Measurements from ENCODE around the gene MARS1.
A peak's percentile ranks its signal among the peaks of the same experiment; 100 is the strongest.
"Not testable (repeated sequence)": the region's sequence is repeated elsewhere in the genome, so short reads cannot be mapped to it uniquely, and the experiment has no call there.

MARS1 gene

GRCh38 chr12:57517718-57518117, 29.9 kb downstream of the MARS1 start:
- DNase-seq (ENCODE audit: low read depth in 2 of 2) = not testable (repeated sequence)

GRCh38 chr12:57518176-57518919, 30.5 kb downstream of the MARS1 start:
- no peak for DNase-seq (ENCODE audit: low read depth in 2 of 2)

GRCh38 chr12:57518920-57519795, 31.3 kb downstream of the MARS1 start:
- no peak for DNase-seq (ENCODE audit: low read depth in 2 of 2)

GRCh38 chr12:57519796-57520052, 31.9 kb downstream of the MARS1 start:
- DNase-seq (ENCODE audit: low read depth in 2 of 2) = peak in 1 of 2 donors; percentile 15

GRCh38 chr12:57520053-57520818, 32.4 kb downstream of the MARS1 start, which contains the start of gene DDIT3:
Gene DDIT3, minus strand, starts transcription at chr12:57520514. Its CDS starts 3,108 bp downstream, at chr12:57517406.
- peak; percentile 99 to 100 for DNase-seq (ENCODE audit: low read depth in 2 of 2)

- no peak for DNase-seq (ENCODE audit: low read depth in 2 of 2)
Measured at GRCh38 chr12:57521525-57522010, 33.7 kb downstream of the MARS1 start.

GRCh38 chr12:57522011-57522886, 34.4 kb downstream of the MARS1 start, which contains the start of gene MBD6:
Gene MBD6, plus strand, starts transcription at chr12:57522824. Its CDS starts 1,480 bp downstream, at chr12:57524304.
- peak; percentile 72 to 85 for DNase-seq (ENCODE audit: low read depth in 2 of 2)

- peak in 1 of 2 donors; percentile 36 for DNase-seq (ENCODE audit: low read depth in 2 of 2)
Measured at GRCh38 chr12:57522887-57523705, 35.2 kb downstream of the MARS1 start.

- DNase-seq (ENCODE audit: low read depth in 2 of 2) = no peak
Measured at GRCh38 chr12:57523706-57524614, 36.1 kb downstream of the MARS1 start.

GRCh38 chr12:57524814-57525614, 37.1 kb downstream of the MARS1 start:
- no peak for DNase-seq (ENCODE audit: low read depth in 2 of 2)

GRCh38 chr12:57525615-57526383, 37.9 kb downstream of the MARS1 start:
- no peak for DNase-seq (ENCODE audit: low read depth in 2 of 2)

GRCh38 chr12:57526477-57527126, 38.7 kb downstream of the MARS1 start:
- DNase-seq (ENCODE audit: low read depth in 2 of 2) = no peak

GRCh38 chr12:57527184-57527583, 39.3 kb downstream of the MARS1 start:
- no peak for DNase-seq (ENCODE audit: low read depth in 2 of 2)

GRCh38 chr12:57528176-57528575, 40.3 kb downstream of the MARS1 start:
- DNase-seq (ENCODE audit: low read depth in 2 of 2) = no peak

- no peak for DNase-seq (ENCODE audit: low read depth in 2 of 2)
Measured at GRCh38 chr12:57528831-57529555, 41.1 kb downstream of the MARS1 start.

GRCh38 chr12:57529831-57530230, 42.0 kb downstream of the MARS1 start:
- no peak for DNase-seq (ENCODE audit: low read depth in 2 of 2)
